Daoy (cell line): ENCODE measurements around the gene MAP3K5. TPM values are rescaled to one million over a fixed set of nuclear protein-coding genes. Genes with fewer than 3 reads are reported as not detected.

Source experiments
- DNase-seq: peaks from one replicate; pipeline ENCODE4 v3.0.0-alpha.2; 2015; ENCODE audit warnings: low read depth
- total RNA-seq: library from RNA; depleted of rRNA; stranded (reverse); fragments of >200 nt; shearing (Covaris generic); gene quantifications from 2 replicates; pipeline ENCODE4 v1.2.3, GENCODE V29; 2014

MAP3K5 gene
- total RNA-seq, 1 experiment from 2014 or later = 3.4 TPM

DNA sequence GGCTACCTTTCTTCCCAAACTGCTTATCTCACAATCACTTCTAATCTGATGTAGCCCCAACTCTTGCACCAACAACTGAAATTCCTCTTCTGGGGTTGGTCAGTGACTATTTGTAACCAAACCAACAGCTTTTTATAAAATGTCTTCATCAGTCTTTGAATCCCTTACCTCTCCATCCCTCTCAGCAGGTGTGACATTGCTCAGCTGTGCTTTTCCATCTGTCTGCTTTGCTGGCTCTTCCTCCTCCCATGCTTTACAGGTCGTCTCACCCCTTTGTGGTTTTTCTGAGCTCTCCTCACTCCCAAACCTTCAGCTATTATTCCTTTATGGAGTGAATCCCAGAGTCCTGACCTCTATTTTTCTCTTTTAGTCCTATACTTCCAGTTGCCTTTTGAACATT is 248.0 kb downstream of the MAP3K5 start:
- no peak for DNase-seq

DNA sequence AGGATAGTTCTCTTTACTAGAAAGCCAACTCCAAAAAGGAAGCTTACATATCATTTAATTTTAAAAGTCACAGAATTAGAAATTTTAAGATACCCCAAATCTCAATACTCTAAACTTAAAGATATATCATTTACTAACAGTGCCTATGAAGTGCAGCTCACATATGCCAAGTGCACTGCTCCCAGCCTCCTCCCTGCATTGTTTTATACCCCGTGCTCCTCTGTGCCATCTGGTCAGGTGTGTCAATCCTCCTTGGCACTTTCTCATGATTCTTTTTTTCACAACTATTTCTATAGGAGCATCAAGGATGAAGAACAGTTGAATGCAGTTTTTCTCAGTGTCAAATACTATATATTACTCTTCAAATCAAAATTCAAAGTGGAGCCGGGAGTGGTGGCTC is 250.9 kb downstream of the MAP3K5 start:
- DNase-seq = no peak

DNA sequence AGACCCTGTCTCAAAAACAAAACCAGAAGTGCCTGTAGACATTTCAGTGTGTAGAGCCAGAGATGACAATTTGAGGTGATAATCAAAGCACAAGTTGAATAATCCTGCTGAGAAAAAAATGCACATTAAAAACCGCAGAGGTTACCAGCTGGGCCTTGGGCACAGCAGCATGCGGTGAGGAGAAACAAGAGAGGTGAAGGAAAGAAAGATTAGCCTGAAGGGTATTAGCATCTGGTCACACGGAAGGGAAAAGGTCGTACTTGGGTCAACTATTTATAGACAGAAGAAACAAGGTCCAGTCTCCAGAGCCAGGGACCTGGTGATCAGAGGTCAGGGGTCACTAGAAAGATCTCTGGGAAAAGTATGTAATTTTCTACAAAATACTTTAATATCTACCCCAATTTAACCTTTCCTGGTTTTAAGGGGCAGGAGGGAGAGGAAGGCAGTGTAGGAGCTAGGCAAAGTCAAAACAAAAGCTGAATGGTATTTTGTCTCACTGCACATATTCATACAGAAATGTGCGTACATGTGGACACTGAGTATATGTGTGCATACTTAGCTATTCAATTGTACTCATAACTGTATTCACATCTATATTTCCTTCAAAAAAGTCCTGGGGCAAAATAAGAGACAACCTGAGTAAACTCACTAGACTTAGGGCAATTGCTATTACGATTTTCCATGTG is 252.2 kb downstream of the MAP3K5 start:
- DNase-seq = no peak

DNA sequence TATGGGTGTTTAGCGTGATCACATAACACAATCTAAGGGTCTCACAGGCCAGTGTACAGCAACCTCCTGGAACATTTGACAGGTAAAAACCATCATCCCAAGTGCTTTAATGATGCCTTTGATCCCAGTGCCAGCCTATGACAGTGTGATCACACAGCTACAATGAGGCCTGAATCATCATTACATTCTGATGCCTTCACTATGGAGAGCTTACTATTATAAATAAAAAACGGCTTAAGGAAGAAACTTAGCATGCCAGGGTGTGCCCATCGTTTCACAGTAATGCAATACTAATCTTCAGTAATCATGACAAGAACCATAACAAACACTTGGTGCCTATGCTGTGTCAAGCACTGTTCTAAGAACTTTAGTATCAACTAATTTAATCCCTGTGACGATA is 253.4 kb downstream of the MAP3K5 start:
- no peak for DNase-seq

DNA sequence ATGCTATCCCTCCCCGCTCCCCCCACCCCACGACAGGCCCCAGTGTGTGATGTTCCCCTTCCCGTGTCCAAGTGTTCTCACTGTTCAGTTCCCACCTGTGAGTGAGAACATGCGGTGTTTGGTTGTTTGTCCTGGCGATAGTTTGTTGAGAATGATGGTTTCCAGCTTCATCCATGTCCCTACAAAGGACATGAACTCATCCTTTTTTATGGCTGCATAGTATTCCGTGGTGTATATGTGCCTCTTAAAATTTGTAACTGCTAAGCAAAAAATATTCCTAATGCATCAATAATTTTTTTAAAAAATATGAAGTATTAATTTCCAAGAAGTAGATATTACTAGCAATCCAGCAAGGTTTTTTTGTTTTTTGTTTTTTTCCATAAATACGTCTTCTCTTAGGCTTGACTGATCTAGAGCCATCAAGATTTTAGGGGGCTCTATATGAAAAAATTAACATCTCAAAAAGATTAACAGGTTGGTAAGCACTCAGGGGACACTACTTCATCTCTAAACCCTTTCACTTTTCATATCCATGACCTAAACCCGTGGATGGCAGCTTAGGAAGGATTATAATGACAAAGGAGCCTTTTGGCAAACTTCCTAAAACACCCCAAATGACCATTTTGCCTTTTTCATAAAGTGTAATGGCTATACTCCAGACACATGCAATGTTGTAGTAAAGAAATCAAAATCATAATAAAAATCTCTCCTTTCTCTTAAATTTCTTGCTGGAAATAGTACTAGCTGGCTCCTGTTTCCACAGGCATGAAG is 256.2 kb downstream of the MAP3K5 start:
- no peak for DNase-seq

DNA sequence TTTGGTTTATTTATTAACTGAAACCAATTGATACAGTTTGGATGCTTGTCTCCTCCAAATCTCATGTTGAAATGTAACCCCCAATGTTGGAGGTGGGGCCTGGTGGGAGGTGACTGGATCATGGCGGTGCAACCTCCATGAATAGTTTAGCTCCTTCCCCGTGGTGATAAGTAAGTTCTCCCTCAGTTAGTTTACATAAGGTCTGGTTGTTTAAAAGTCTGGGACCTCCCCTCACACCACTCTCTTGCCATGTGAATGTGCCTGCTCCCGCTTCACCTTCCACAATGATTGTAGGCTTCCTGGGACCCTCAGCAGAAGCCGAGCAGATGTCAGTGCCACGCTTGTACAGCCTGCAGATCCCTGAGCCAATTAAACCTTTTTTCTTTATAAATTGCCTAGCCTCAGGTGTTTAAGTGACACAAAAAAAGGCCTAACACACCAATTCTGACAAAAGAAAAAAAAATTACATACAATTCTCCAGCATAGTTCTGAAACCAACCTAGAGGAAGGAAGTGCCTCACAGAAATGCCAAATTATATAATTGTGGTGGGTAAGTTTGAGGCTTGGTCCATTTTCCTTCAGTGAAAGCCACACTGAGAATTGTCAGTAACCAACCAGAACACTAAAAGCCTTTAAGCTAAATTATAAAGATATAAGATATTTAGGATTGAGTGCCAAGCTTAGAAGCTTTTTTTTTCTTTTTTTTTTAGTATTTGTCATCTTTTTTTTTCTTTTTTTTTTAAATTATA is 257.1 kb downstream of the MAP3K5 start:
- DNase-seq = no peak

DNA sequence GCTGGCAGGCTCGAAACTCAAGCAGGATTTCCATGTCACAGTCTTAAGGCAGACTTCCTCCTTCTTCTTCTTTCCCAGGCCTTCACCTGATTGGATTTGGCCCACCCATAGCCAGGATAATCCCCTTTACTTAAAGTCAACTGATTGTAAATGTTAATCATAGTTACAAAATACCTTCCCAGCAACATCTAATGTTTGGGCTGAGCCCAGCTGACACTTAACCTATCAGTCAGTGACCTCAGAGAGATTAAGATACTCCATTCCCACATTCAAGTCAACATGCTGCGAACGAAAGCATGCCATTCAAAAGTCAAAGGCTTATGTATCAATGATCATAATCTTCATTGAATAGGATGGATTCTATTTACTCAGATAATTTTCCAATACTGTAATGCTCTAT is 258.0 kb downstream of the MAP3K5 start:
- no peak for DNase-seq

DNA sequence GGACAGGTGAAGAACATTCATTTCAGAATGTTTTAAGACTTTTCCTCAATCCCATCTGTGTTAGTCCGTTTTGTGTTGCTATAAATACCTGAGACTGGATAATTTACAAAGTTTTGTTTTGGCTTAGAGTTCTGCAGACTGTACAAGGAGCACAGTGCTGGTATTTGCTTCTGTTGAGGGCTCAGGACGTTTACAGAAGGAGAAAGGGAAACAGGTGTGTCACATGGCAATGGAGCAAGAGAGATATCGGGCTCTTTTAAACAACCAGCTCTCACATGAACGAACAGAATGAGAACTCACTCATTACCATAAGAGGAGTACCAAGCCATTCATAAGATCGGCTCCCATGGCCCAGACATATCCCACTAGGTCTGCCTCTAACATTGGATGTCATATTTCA is 258.8 kb downstream of the MAP3K5 start:
- DNase-seq = no peak

DNA sequence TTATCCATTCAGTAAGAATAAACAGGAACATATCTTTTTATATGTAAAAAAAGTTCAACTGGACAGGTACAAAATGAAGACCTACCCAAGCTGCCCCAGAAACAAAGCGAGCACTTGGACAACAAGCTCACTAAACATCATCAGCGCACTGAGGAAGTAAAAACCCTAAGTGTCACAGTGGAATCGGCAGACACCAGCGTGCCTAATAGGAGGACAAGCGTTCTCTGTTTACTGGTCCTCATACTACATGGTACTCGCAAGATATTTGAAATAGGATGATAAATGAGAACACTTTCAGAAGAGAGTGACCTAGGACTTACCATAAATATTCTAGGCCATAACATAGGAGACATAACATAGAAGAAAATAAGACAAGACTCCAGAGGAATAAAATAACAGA is 260.2 kb downstream of the MAP3K5 start:
- no peak for DNase-seq

DNA sequence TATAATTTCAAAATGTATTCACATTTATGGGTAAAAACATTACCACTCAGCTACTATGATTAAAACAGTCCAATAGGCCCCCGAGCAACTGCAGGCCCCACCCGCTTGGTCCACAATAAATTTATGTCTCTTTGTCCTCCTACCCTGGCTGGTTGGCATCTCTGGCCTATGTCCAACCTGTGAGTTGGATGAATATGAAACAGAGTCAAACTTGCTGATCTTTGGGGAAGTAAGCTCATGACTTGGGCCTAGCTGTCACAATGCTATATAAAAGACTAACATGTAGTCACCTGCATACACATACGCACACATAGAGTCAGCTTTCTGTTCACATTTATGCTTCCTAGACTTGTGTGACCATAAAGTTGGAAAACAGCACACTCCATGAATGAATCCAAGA is 262.6 kb downstream of the MAP3K5 start:
- no peak for DNase-seq

DNA sequence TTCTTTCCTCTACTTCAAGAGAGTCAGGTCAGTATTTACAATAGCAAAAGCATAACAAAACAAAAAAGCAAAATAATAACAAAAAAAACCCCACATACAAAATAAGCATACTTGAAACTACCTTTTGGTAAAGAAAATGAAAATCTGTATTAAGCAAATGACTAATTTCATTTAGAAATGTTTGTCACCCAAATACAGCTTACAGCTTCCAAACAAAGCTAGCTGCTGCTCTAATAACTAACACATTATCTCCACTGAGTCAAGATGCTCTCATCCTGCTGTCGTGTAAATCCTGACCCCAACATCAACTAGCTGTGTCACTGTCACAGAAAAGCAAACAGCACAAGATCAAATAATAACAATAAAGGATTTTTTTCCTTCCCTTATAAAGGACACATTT is 263.8 kb downstream of the MAP3K5 start:
- DNase-seq = no peak

DNA sequence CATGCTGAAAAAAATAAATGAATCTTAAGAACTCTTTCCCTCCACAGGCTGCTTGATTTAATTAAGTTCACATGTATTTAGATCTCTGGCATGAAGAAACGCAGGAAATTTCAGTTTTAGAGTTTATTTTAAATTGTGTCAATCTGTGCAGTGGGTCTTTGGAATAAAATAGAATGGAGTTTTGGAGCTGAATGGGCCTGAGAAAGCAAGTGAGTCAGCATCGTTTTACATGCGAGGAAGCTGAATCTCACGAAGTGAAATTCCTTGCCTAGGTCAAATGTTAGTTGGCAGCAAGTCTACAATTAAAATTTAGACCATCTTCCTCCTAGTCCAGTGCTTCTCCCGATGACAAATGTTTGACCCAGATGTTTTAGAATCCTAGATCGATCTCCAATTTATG is 264.4 kb downstream of the MAP3K5 start:
- peak; percentile 7 for DNase-seq

DNA sequence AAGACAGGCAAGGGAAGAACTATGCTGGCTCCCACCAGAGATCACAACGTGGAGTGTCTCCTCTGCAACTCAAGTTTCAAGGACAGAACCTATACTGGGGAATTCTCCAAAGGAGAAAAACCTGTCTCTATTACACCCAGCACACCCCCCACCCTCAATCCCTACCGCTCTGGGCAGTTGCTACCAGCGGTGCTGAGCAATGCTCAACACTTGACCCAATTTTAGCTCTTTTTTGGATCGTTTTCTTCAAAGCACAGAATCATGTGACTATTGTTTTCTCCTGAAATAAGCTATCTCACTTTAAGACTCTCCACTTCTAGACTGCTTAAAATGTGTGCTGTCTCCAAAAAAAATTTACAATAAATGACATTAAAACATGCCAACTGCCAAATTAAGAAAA is 265.3 kb downstream of the MAP3K5 start:
- no peak for DNase-seq

DNA sequence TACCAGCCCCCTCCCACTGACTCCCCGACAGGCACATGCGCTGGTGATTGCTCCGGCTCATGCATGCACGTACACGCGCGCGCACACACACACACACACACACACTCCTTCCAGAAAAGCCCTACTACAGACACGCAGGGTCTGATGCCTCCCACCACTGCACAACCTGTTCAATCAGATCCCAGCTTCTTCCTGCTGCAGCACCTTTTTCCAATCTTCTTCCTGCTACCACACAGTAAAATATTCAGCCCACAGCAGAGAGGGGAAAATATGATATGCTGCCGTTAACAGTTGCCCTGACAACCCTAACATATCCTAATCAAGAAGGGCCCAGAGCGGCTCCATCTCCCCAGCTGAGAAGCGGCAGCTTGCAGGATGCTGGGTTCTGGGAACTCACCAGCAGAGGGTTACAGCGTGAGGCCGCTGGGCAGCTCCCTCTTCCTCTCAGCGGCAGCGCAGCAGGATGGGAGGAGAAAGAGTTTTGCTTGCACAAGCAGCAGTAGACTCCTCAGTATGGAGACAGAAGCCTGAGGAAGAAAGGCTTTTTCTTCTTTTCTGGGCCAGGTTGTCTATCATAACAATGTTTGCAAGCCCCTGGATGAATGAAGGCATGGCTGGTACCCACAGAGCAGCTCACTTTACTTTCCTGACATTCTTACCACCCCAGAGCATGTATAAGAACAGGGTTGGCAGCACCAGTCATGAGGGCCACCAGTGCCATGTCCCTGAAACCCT is 265.9 kb downstream of the MAP3K5 start:
- DNase-seq = peak; percentile 15

DNA sequence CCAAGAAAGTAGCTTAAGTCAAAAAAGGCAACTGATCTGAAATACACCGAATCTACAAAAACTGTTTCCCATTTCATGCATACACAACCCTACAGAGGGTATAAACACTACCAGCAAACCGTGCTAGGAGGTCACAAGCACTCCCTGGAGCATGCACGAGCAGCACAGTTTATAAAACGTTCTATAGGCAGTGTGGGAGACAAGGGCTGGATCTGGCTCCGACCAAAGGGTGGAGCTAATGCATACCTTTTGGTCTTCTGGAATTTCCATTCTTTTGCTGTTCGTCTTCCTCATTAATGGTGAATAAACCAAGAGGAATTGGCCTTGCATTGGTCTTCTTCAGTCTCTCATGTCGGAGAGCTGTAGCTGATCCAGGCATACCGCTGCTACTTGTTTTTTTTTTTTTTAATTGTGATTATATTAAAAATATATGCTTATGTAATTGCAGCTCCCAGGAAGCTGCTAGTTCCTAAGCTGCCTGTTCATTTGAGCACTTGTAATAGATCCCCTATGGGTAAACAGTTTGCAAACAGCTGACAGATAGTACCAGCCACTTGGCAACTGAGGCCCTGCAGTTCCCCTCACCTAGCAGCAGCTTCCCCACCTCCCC is 266.6 kb downstream of the MAP3K5 start:
- DNase-seq = peak; percentile 18

DNA sequence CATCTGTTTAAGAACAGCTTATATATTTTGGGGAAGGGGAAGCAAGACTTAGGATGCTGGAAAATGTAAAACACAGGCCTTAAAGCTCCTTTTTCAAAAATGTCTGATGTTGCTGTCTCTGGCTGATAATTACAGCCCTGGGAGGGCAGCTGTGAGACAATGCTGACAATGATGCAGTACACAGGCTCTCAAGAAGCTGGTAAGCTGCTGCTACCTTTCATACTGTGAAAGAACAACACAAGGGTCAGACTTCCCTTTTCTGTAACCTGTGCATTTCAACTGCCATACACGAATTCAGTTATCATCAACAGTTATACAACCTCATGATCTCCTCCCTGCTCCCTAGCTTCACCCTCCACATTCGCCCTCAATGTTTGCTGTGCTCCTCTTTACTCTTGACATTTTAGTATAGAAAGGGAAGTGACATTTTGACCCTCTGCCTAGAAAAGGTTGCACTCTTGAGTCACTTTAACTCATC is 267.3 kb downstream of the MAP3K5 start:
- no peak for DNase-seq

DNA sequence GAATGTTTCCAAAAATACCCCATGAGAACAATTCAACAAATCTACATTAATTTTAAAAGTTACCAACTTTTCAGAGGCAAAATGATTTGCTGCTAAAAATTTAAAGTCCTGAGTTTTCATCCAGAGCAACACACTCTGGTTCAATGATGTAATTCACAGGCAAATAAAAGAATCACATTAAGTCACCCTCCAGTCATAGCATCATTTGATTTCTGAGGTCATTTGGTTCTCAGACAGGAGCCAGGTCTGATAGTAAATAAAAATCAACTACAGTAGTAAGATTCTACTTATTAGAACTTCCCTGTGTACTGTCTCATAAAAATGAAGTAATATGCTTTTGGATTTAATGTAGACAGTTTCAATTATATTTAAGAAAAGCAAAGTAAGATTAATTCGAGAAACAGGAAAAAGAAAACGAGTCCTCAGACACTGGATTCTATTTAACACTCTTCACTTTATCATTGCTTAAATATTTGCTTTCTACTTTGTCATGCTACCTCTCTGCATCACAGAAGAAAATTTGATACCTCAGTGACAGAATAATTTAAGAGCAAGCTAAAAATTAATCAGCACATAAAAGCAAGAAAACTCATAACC is 267.8 kb downstream of the MAP3K5 start:
- DNase-seq = no peak

DNA sequence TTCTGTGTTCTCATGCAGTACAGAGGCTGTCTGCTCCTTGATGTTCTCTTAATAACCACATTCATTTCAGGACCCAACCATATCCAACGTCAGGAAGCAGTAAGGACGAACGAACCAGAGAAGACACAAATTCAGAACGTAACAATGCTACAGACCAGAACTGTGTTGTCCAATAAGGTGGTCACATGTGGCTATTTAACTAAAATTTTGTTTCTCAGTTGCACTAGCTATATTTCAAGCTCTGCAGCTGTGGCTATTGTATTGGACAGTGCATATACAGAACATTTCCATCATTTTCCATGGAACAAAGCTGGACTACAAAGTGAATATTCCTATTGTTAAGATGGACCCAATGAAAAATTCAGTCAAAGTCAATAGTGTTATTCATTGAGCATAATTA is 269.1 kb downstream of the MAP3K5 start:
- DNase-seq = no peak

DNA sequence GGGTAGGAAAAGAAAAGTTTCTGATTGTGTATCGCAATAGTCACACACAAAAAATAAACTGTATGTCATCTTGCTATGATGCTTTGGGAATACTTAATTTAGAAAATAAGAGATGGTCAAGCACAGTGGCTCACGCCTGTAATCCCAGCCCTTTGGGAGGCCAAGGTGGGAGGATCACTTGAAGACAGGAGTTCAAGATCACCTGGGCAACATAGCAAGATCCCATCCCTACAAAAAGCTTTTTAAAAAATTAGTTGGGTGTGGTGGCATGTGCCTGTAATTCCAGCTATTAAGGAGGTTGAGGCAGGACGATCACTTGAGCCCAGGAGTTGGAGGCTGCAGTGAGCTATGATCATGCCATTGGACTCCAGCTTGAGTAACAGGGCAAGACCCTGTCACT is 269.6 kb downstream of the MAP3K5 start:
- no peak for DNase-seq

DNA sequence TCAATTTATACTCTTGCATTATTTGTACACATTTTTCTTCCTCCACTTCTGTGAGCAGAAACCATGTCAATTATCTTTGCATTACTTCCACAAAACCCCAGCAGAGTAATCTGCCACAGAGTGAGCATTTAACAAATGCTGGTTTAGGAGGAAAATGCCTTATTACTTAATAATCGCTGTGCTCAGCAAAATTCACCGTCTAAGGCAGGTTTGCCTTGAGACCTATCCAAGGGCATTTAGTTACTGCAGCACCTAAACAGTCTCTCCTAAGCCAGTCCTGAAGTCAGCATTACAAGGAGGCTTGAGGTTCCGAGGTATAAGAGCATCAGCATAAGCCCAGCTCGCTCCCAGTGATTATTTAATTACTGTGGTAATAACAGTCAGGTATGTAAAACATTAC is 270.4 kb downstream of the MAP3K5 start:
- no peak for DNase-seq

DNA sequence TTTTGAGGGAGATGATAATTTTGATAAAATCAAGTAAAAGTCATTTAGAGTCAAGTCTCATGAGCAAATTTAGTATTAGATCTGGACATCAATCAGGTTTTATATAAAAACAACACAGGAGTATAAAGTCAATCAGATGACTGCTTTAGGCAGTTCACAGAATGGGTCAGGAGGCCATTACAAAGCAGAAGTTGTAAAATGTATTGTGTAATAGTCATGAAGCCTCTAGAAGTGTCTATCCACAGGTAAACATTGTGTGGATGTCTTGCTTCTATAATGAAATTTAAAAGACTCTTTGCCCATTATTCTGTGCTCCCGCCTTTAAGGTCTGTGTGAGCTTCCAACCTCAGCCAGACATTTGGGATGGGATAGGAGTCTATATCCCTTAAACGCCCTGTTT is 270.9 kb downstream of the MAP3K5 start:
- no peak for DNase-seq
